GM21576 (cell line): Measurements from ENCODE around the gene CHST4.
"Not testable (repeated sequence)": the region's sequence is repeated elsewhere in the genome, so short reads cannot be mapped to it uniquely, and the experiment has no call there.

Experiments used
- ATAC-seq: cut with Tn5 transposase; IDR thresholded peaks from one replicate; pipeline ENCODE4 v1.9.1; 2021; ENCODE audit warnings: mild to moderate bottlenecking, moderate library complexity; ENCODE audit not compliant: unreplicated experiment

Gene CHST4

GRCh38 chr16:71524566-71525553, 1.4 kb upstream of the CHST4 start:
- ATAC-seq: no peak

GRCh38 chr16:71528257-71528656, 2.0 kb downstream of the CHST4 start:
- ATAC-seq: no peak

- no peak for ATAC-seq
Observed at GRCh38 chr16:71528863-71529262, 2.6 kb downstream of the CHST4 start.

- ATAC-seq: no peak
Observed at GRCh38 chr16:71532366-71532765, 6.1 kb downstream of the CHST4 start.

- ATAC-seq: no peak
Observed at GRCh38 chr16:71536752-71537499, 10.7 kb downstream of the CHST4 start.

- no peak for ATAC-seq
Observed at GRCh38 chr16:71537643-71538042, 11.4 kb downstream of the CHST4 start.

GRCh38 chr16:71542377-71542776, 16.2 kb downstream of the CHST4 start:
- peak; percentile 60 for ATAC-seq

- no peak for ATAC-seq
Observed at GRCh38 chr16:71547168-71547567, 20.9 kb downstream of the CHST4 start.

GRCh38 chr16:71552698-71553503, 26.7 kb downstream of the CHST4 start:
- no peak for ATAC-seq

- no peak for ATAC-seq
Observed at GRCh38 chr16:71555230-71555891, 29.1 kb downstream of the CHST4 start.

- ATAC-seq: no peak
Observed at GRCh38 chr16:71557299-71557698, 31.1 kb downstream of the CHST4 start.

GRCh38 chr16:71557954-71558582, 31.8 kb downstream of the CHST4 start:
- no peak for ATAC-seq

- ATAC-seq: no peak
Observed at GRCh38 chr16:71559855-71560254, 33.6 kb downstream of the CHST4 start.

GRCh38 chr16:71561886-71562285, 35.7 kb downstream of the CHST4 start:
- not testable (repeated sequence) for ATAC-seq

- ATAC-seq: no peak
Observed at GRCh38 chr16:71562552-71562951, 36.3 kb downstream of the CHST4 start.

- peak; percentile 76 for ATAC-seq
Observed at GRCh38 chr16:71564335-71564967, 38.2 kb downstream of the CHST4 start.

GRCh38 chr16:71565812-71566700, 39.8 kb downstream of the CHST4 start:
- ATAC-seq: no peak

GRCh38 chr16:71567931-71568330, 41.7 kb downstream of the CHST4 start:
- no peak for ATAC-seq

GRCh38 chr16:71568551-71568950, 42.3 kb downstream of the CHST4 start:
- no peak for ATAC-seq
